H1 (cell line): ENCODE measurements around the gene ZNRF3. TPM values are rescaled to one million over a fixed set of nuclear protein-coding genes. Genes with fewer than 3 reads are reported as not detected.

Experiments used
- CTCF ChIA-PET: fragments of 300-600 bp; sonication (Branson Sonifier 250); formaldehyde crosslinking; loops from one replicate; lab custom pipeline; 2021; ENCODE audit not compliant: partially characterized antibody; lab: Charles Lee
- POLR2A ChIA-PET: fragments of 300-600 bp; sonication (Branson Sonifier 250); formaldehyde crosslinking; loops from one replicate; lab custom pipeline; 2021; ENCODE audit warnings: inconsistent platforms; ENCODE audit not compliant: partially characterized antibody; lab: Charles Lee
- DNase-seq, 2 experiments: peaks; one replicate each; pipeline versions ENCODE4 v3.0.0 to v3.0.0-alpha.2; 2010 to 2022; ENCODE audit warnings: low spot score in 2 of 2, low read depth in 1 of 2, mixed read lengths in 1 of 2
- FAIRE-seq: peaks from 2 replicates; lab custom pipeline; 2011; peaks lifted over from hg19 to GRCh38; lab: Jason Lieb, UNC
- H2AFZ ChIP-seq: 2 replicates; pipeline ENCODE4 v1.8.1; 2012; ENCODE audit warnings: low read length, inconsistent platforms
- H2AK5ac ChIP-seq: 2 replicates; pipeline ENCODE4 v1.6.1; 2013; ENCODE audit warnings: low read depth, low read length
- H2BK120ac ChIP-seq: replicated peaks from 2 replicates; pipeline ENCODE3; 2013; ENCODE audit warnings: low read depth, low read length, inconsistent platforms
- H2BK12ac ChIP-seq: 2 replicates; pipeline ENCODE4 v1.6.1; 2013; ENCODE audit warnings: low read depth, low read length
- H2BK15ac ChIP-seq: 2 replicates; pipeline ENCODE4 v1.6.1; 2013; ENCODE audit warnings: low read length
- H2BK20ac ChIP-seq: 2 replicates; pipeline ENCODE4 v1.6.1; 2013; ENCODE audit warnings: low read length
- H2BK5ac ChIP-seq: 2 replicates; pipeline ENCODE4 v1.6.1; 2013; ENCODE audit warnings: low read depth, low read length
- H3K14ac ChIP-seq: 2 replicates; pipeline ENCODE4 v1.6.1; 2013; ENCODE audit warnings: inconsistent platforms; ENCODE audit not compliant: insufficient read length
- H3K18ac ChIP-seq: 2 replicates; pipeline ENCODE4 v1.6.1; 2013; ENCODE audit warnings: low read length; ENCODE audit errors: extremely low read depth
- H3K23ac ChIP-seq: 2 replicates; pipeline ENCODE4 v1.6.1; 2013; ENCODE audit warnings: inconsistent platforms; ENCODE audit not compliant: insufficient read length
- H3K23me2 ChIP-seq: 2 replicates; pipeline ENCODE4 v1.6.1; 2013; ENCODE audit warnings: low read depth, low read length
- H3K27ac ChIP-seq: 2 replicates; pipeline ENCODE4 v1.6.1; 2011; ENCODE audit warnings: low read depth, low read length, inconsistent platforms
- H3K27me3 ChIP-seq, 4 experiments: replicated peaks in 1 of 4; 1 replicate in 1 of 4; 2 replicates in 3 of 4; pipeline versions ENCODE4 v1.6.1 to v1.8.1; 2011 to 2013; ENCODE audit warnings: low read length in 3 of 4, mild to moderate bottlenecking in 3 of 4, inconsistent platforms in 2 of 4, mixed read lengths in 2 of 4, moderate library complexity in 1 of 4; ENCODE audit not compliant: control insufficient read depth in 3 of 4, insufficient read depth in 3 of 4; ENCODE audit errors: extremely low read depth in 1 of 4
- H3K36me3 ChIP-seq, 4 experiments: 2 replicates each; pipeline versions ENCODE4 v1.6.1 to v1.8.1; 2011 to 2013; ENCODE audit warnings: mild to moderate bottlenecking in 4 of 4, low read length in 3 of 4, moderate library complexity in 2 of 4, control low read depth in 1 of 4, inconsistent platforms in 1 of 4; ENCODE audit not compliant: insufficient read depth in 4 of 4, control insufficient read depth in 2 of 4
- H3K4ac ChIP-seq: replicated peaks from 2 replicates; pipeline ENCODE3; 2013; ENCODE audit warnings: low read length, low read depth, mixed read lengths, inconsistent platforms; ENCODE audit not compliant: insufficient read length
- H3K4me1 ChIP-seq, 4 experiments: replicated peaks in 1 of 4; 1 replicate in 1 of 4; 2 replicates in 3 of 4; pipeline versions ENCODE4 v1.6.1 to v1.8.1; 2011 to 2013; ENCODE audit warnings: low read length in 3 of 4, inconsistent platforms in 2 of 4, mixed read lengths in 1 of 4; ENCODE audit not compliant: insufficient read depth in 4 of 4, control insufficient read depth in 3 of 4
- H3K4me2 ChIP-seq, 2 experiments: 2 replicates each; pipeline versions ENCODE4 v1.6.1 to v1.8.1; 2011 to 2013; ENCODE audit warnings: low read depth in 2 of 2, low read length in 2 of 2, control low read depth in 1 of 2, inconsistent platforms in 1 of 2, mild to moderate bottlenecking in 1 of 2; ENCODE audit not compliant: insufficient read depth in 1 of 2
- H3K4me3 ChIP-seq, 4 experiments: fragments of 200-600, 300-600 bp in 1 of 4; sonication (generic), shearing (Covaris generic), sonication (Bioruptor Twin) in 1 of 4; 2 replicates each; pipeline versions ENCODE4 v1.5.1 to v1.8.1; 2011 to 2016; ENCODE audit warnings: low read length in 4 of 4, low read depth in 3 of 4, control low read depth in 2 of 4, inconsistent platforms in 2 of 4, mild to moderate bottlenecking in 2 of 4, mixed read lengths in 1 of 4, moderate library complexity in 1 of 4; ENCODE audit not compliant: insufficient read depth in 2 of 4; ENCODE audit errors: extremely low read depth in 1 of 4
- H3K56ac ChIP-seq: replicated peaks from 2 replicates; pipeline ENCODE3; 2013; ENCODE audit warnings: low read depth, mild to moderate bottlenecking, mixed read lengths, low read length, inconsistent platforms; ENCODE audit not compliant: insufficient read length
- H3K79me1 ChIP-seq: 2 replicates; pipeline ENCODE4 v1.6.1; 2013; ENCODE audit warnings: low read depth, low read length, control low read depth
- H3K79me2 ChIP-seq, 2 experiments: 2 replicates each; pipeline versions ENCODE4 v1.6.1 to v1.8.1; 2012 to 2013; ENCODE audit warnings: low read length in 2 of 2, mild to moderate bottlenecking in 2 of 2, inconsistent platforms in 1 of 2; ENCODE audit not compliant: insufficient read depth in 2 of 2, control insufficient read depth in 1 of 2
- H3K9ac ChIP-seq, 4 experiments: replicated peaks in 1 of 4; 1 replicate in 1 of 4; 2 replicates in 3 of 4; pipeline versions ENCODE4 v1.6.1 to v1.8.1; 2011 to 2013; ENCODE audit warnings: low read depth in 3 of 4, low read length in 3 of 4, control low read depth in 2 of 4, mild to moderate bottlenecking in 2 of 4, moderate library complexity in 2 of 4, inconsistent platforms in 1 of 4; ENCODE audit errors: extremely low read depth in 1 of 4
- H3K9me3 ChIP-seq, 2 experiments: 2 replicates each; pipeline versions ENCODE4 v1.6.1 to v1.8.1; 2012 to 2013; ENCODE audit warnings: mild to moderate bottlenecking in 2 of 2, moderate library complexity in 2 of 2, control low read depth in 1 of 2, inconsistent platforms in 1 of 2, low read depth in 1 of 2, low read length in 1 of 2, mixed read lengths in 1 of 2; ENCODE audit not compliant: insufficient read depth in 2 of 2
- H4K20me1 ChIP-seq, 2 experiments: replicated peaks in 1 of 2; 2 replicates each; pipeline versions ENCODE3 to v1.8.1; 2011 to 2013; ENCODE audit warnings: inconsistent platforms in 2 of 2, low read length in 2 of 2, mild to moderate bottlenecking in 1 of 2; ENCODE audit not compliant: insufficient read depth in 2 of 2, control insufficient read depth in 1 of 2
- H4K5ac ChIP-seq: 2 replicates; pipeline ENCODE4 v1.6.1; 2013; ENCODE audit warnings: low read length, low read depth, mixed read lengths, inconsistent platforms; ENCODE audit not compliant: insufficient read length
- H4K8ac ChIP-seq: 2 replicates; pipeline ENCODE4 v1.8.0; 2013; ENCODE audit warnings: mild to moderate bottlenecking, moderate library complexity, low read length, inconsistent platforms; ENCODE audit not compliant: insufficient read depth; ENCODE audit errors: extremely low read depth
- H4K91ac ChIP-seq: replicated peaks from 2 replicates; pipeline ENCODE3; 2013; ENCODE audit warnings: low read length, mixed read lengths, inconsistent platforms; ENCODE audit not compliant: insufficient read length
- CHD2 ChIP-seq: IDR thresholded peaks from 2 replicates; pipeline ENCODE4 v1.6.1; 2012; ENCODE audit warnings: low read length, improper control_type of control experiment
- EGR1 ChIP-seq: IDR thresholded peaks from 2 replicates; pipeline ENCODE4 v1.6.1; 2011; ENCODE audit warnings: low read depth, low read length, borderline replicate concordance
- EP300 ChIP-seq, 2 experiments: IDR thresholded peaks; 1 replicate in 1 of 2; 2 replicates in 1 of 2; pipeline ENCODE4 v1.6.1; 2011 to 2012; ENCODE audit warnings: low read depth in 2 of 2, low read length in 2 of 2, mild to moderate bottlenecking in 2 of 2, borderline replicate concordance in 1 of 2, inconsistent platforms in 1 of 2, moderate library complexity in 1 of 2
- EZH2 ChIP-seq: fragments of 200-600 bp; sonication (generic); IDR thresholded peaks from 2 replicates; pipeline ENCODE4 v1.7.1; 2012; ENCODE audit warnings: low read depth, mild to moderate bottlenecking, moderate library complexity, low read length, inconsistent platforms; ENCODE audit not compliant: severe bottlenecking
- NANOG ChIP-seq: IDR thresholded peaks from 2 replicates; pipeline ENCODE4 v1.6.1; 2011; ENCODE audit warnings: low read length, low read depth, mild to moderate bottlenecking, inconsistent platforms; ENCODE audit not compliant: insufficient read depth, poor library complexity, severe bottlenecking
- POLR2AphosphoS5 ChIP-seq: IDR thresholded peaks from 2 replicates; pipeline ENCODE4 v1.6.1; 2011; ENCODE audit warnings: low read depth, low read length
- SIRT6 ChIP-seq: IDR thresholded peaks from one replicate; pipeline ENCODE4 v1.7.1; 2012; ENCODE audit warnings: low read length, inconsistent platforms
- TAF1 ChIP-seq: IDR thresholded peaks from 2 replicates; pipeline ENCODE4 v1.6.1; 2011; ENCODE audit warnings: mild to moderate bottlenecking, low read depth, low read length
- YY1 ChIP-seq: IDR thresholded peaks from 2 replicates; pipeline ENCODE4 v1.6.1; 2011; ENCODE audit warnings: low read depth, mild to moderate bottlenecking, low read length
- WGBS, 2 experiments: shearing (Covaris generic) in 1 of 2; methylation state at CpG; one replicate each; pipeline versions ENCODE4 v1.1.6 to v1.1.7; 2013 to 2015; ENCODE audit warnings: low lambda C conversion rate in 2 of 2, mixed read lengths in 2 of 2, inconsistent platforms in 1 of 2, low coverage in 1 of 2, missing lambda C conversion rate in 1 of 2; ENCODE audit not compliant: insufficient replicate concordance in 2 of 2, insufficient coverage in 1 of 2, insufficient read length in 1 of 2; ENCODE audit errors: extremely low coverage in 1 of 2, missing lambda C conversion rate in 1 of 2; 5-methylcytosine and 5-hydroxymethylcytosine counted together
- polyA plus RNA-seq, 7 experiments: library from polyadenylated mRNA; depleted of rRNA in 3 of 7; stranded (reverse) in 5 of 7; unstranded in 2 of 7; fragments of >200 nt in 5 of 7; fragments of 200-250 nt in 2 of 7; gene quantifications; 1 replicate in 5 of 7; 2 replicates in 1 of 7; 4 replicates in 1 of 7; pipeline versions ENCODE4 v1.2.1 to v1.2.3, GENCODE V29; 2011 to 2013; ENCODE audit warnings: missing spikeins in 2 of 7, mixed read lengths in 2 of 7
- total RNA-seq: library from RNA; stranded (reverse); fragmentation: NEBNext Ultra II Directional; extraction: Animal tissue kit (Norgen Biotek cat#: 25700); gene quantifications from 2 replicates; pipeline ENCODE4 v1.2.1, GENCODE V29; 2021

The ZNRF3 gene
- total and polyA plus RNA-seq, 2 of the 8 experiments (the other 6 are each of a cell fraction or from before 2014, with no cell fraction given), result 14.1 to 21.7 TPM

DNA sequence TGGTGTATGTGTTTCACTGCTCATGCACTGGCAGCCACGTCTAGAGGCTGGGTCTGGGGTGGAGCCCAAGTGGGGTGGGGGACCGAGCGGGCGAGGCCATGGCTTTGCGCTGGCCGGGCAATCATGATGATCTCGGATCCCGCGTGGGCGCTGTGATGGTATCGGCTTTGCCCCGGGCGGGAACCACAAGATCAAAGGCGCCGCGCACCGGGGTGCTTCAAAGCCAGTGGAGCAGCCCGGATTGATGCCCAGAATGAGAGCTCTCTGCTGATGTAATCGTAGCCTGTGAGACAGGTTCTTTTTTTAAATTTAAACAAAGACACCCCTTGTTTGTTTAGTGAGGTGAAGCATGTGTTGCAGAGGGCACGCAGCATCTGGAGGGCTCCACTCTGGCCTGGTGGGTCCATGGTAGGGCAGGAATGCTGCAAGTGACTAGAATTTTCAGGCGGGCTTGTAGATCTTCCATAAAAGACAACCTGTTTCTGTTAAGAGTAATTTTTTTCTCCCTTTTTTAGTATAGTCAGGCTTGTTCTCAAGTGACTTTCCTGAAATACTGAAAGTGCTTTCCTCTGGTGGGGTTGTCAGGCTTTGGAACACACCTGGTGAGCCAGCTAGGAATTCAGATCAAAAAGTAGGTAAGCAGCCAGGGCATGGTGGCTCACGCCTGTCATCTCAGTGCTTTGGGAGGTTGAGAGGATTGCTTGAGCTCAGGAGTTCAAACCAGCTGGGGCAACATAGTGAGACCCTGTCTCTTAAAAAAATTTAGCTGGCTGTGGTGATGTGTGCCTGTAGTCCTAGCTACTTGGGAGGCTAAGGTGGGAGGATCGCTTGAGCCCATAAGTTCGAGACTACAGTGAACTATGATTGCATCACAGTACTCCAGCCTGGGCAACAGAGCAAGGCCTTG, 40.7 kb downstream of the ZNRF3 start:
- 84% methylated on average over 24 of the region's 24 CpGs; no CpG with 5 or more reads in 1 of the 2 experiments for WGBS, 2 experiments
- no peak overlapping the region for H3K56ac ChIP-seq
- no peak overlapping the region for H3K18ac ChIP-seq
- ChIA-PET POLR2A (interaction anchor here (0.6 to 1.7 kb wide), 4 partner anchors 9 to 59 kb away, joined by 3 to 4 read pairs (median 3); no protein-coding TSS in a partner anchor), CTCF (interaction anchor here (0.6 to 2.0 kb wide), 11 partner anchors 9 to 657 kb away, joined by 3 to 10 read pairs (median 4); no protein-coding TSS in a partner anchor)
- H2BK5ac ChIP-seq, result no peak overlapping the region
- H3K27ac ChIP-seq, result no peak overlapping the region
- no peaks in the 10 kb centered on the region for H3K27me3 ChIP-seq
- TF ChIP-seq NANOG (no peak), EP300 (IDR thresholded peaks at IDR 0.05; ENCODE audit: borderline replicate concordance in 1 of 2, low read depth in 2 of 2, low read length in 2 of 2) (no peak), EZH2 (no peak), POLR2AphosphoS5 (no peak), CHD2 (no peak), EGR1 (no peak), YY1 (no peak), SIRT6 (no peak), TAF1 (no peak)
- no peak overlapping the region for H3K4me3 ChIP-seq
- H2BK12ac ChIP-seq, result no peak overlapping the region
- H3K4me1 ChIP-seq, result peaks cover 2 to 17% (median 13%) of the 10 kb centered on the region in 4 experiments; a peak in 4 of 7 replicates
- no peak overlapping the region for H4K8ac ChIP-seq
- peaks cover 6 to 11% of the 10 kb centered on the region in 2 experiments for H4K20me1 ChIP-seq
- H2BK15ac ChIP-seq, result no peak overlapping the region
- no peak overlapping the region for H4K91ac ChIP-seq
- H3K4me2 ChIP-seq, result no peak overlapping the region
- peaks cover 24% of the 10 kb centered on the region for H3K79me1 ChIP-seq
- no peak overlapping the region for H4K5ac ChIP-seq
- no peaks in the 10 kb centered on the region for H3K9me3 ChIP-seq
- no peaks in the 10 kb centered on the region for H3K36me3 ChIP-seq
- H3K79me2 ChIP-seq, result peaks cover 15 to 93% of the 10 kb centered on the region in 2 experiments
- H3K23me2 ChIP-seq, result no peaks in the 10 kb centered on the region
- H3K23ac ChIP-seq, result no peak overlapping the region
- no peak overlapping the region; the same call in 1 of the 2 replicates for H2AK5ac ChIP-seq
- H2BK20ac ChIP-seq, result no peak overlapping the region
- FAIRE-seq (no peak), DNase-seq (no peak)
- no peak overlapping the region for H2AFZ ChIP-seq
- H3K14ac ChIP-seq, result no peak overlapping the region
- no peak overlapping the region for H3K4ac ChIP-seq
- H3K9ac ChIP-seq, result no peak overlapping the region
- no peak overlapping the region for H2BK120ac ChIP-seq
